Body of pancreas (tissue), 4 donors: ENCODE results near the gene MYO10.

Experiments used
- POLR2A ChIP-seq, 3 donors: fragments of 450-650 bp; IDR thresholded peaks; one replicate each; pipeline ENCODE4 v1.6.1; 2016; ENCODE audit warnings: antibody characterized with exemption in 3 of 3, mild to moderate bottlenecking in 2 of 3
- TF ChIP-seq, protein P1 (sequence below), 7 experiments: fragments of 450-650 bp in 4 of 7; fragments of 200-600 bp in 3 of 7; sonication (generic) in 3 of 7; IDR thresholded peaks; one replicate each; pipeline ENCODE4 v1.5.1; 2016 to 2019; ENCODE audit warnings: antibody characterized with exemption in 7 of 7

DNA sequence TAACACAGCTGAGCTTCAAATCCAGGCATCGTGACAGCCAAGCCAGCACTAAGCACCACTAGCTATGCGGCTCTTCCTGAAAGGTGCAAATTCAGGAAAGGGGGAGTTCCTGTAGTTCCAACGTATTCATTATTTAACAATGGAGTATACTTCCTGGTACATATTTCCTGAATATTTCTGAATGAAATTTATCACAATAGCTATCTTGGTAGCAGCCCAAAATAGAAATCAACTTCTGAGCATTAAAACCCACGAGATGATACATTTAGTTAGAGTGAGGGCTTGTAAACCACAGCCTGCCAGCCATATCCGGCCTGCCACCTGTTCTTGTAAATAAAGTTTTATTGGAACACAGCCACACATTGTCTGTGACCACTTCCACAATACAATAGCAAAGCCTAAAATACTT lies 209.5 kb downstream of the MYO10 start:
- TF ChIP-seq POLR2A (IDR thresholded peaks at IDR 0.05), result no peak
- TF ChIP-seq, protein P1, sequence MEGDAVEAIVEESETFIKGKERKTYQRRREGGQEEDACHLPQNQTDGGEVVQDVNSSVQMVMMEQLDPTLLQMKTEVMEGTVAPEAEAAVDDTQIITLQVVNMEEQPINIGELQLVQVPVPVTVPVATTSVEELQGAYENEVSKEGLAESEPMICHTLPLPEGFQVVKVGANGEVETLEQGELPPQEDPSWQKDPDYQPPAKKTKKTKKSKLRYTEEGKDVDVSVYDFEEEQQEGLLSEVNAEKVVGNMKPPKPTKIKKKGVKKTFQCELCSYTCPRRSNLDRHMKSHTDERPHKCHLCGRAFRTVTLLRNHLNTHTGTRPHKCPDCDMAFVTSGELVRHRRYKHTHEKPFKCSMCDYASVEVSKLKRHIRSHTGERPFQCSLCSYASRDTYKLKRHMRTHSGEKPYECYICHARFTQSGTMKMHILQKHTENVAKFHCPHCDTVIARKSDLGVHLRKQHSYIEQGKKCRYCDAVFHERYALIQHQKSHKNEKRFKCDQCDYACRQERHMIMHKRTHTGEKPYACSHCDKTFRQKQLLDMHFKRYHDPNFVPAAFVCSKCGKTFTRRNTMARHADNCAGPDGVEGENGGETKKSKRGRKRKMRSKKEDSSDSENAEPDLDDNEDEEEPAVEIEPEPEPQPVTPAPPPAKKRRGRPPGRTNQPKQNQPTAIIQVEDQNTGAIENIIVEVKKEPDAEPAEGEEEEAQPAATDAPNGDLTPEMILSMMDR (IDR thresholded peaks at IDR 0.05), result no peak
